HepG2 (cell line): ENCODE data around the gene SUSD2. TPM values are rescaled to one million over a fixed set of nuclear protein-coding genes. Genes with fewer than 3 reads are reported as not detected.

Source experiments
- ATAC-seq: fragments of 200-7000 bp; cut with Tn5 transposase; 3 replicates; pipeline ENCODE4 v1.9.1; 2020; ENCODE audit warnings: mild to moderate bottlenecking, moderate library complexity
- BruUV-seq: library from RNA; stranded (reverse); fragments of 400-500 nt; replicated peaks from 2 replicates; lab custom pipeline; 2021; lab: Mats Ljungman, UMichigan
- CTCF ChIA-PET: fragments of 300-600 bp; formaldehyde crosslinking; extraction: SDS; loops from one replicate; lab custom pipeline; 2021; ENCODE audit warnings: low total read pairs, inconsistent platforms, low intra/inter-chr PET ratio; lab: Yijun Ruan, JAX
- POLR2A ChIA-PET: fragments of 350-600 bp; sonication (Branson Sonifier 250); formaldehyde crosslinking; loops from one replicate; lab custom pipeline; 2020; ENCODE audit warnings: antibody characterized with exemption, inconsistent platforms; lab: Yijun Ruan, JAX
- DNase-seq: peaks from one replicate; pipeline ENCODE4 v3.0.0-alpha.2; 2015; ENCODE audit warnings: low spot score
- FAIRE-seq: peaks from 3 replicates; lab custom pipeline; 2011; peaks lifted over from hg19 to GRCh38; lab: Jason Lieb, UNC
- H2AFZ ChIP-seq: one replicate; pipeline ENCODE4 v1.6.1; 2011; ENCODE audit warnings: low read length, inconsistent platforms
- H3K27ac ChIP-seq: fragments of 300-600 bp; 3 replicates; pipeline ENCODE4 v1.8.0; 2011; ENCODE audit warnings: mixed run types, mild to moderate bottlenecking, mixed read lengths, low read length, inconsistent platforms; ENCODE audit not compliant: insufficient read depth; ENCODE audit errors: extremely low read length
- H3K27me3 ChIP-seq, 2 experiments: fragments of 200-600 bp in 1 of 2; 2 replicates in 1 of 2; 3 replicates in 1 of 2; pipeline versions ENCODE4 v1.6.0 to v1.8.0; 2011; ENCODE audit warnings: low read length in 2 of 2, mild to moderate bottlenecking in 2 of 2, moderate library complexity in 2 of 2, inconsistent platforms in 1 of 2; ENCODE audit not compliant: insufficient read depth in 2 of 2, control insufficient read depth in 1 of 2
- H3K36me3 ChIP-seq, 2 experiments: fragments of 200-600 bp in 1 of 2; replicated peaks in 1 of 2; 2 replicates in 1 of 2; 3 replicates in 1 of 2; pipeline versions ENCODE4 v1.5.1 to v1.8.0; 2011; ENCODE audit warnings: low read length in 2 of 2, inconsistent platforms in 1 of 2; ENCODE audit not compliant: insufficient read depth in 2 of 2, control insufficient read depth in 1 of 2
- H3K4me1 ChIP-seq: 2 replicates; pipeline ENCODE4 v1.5.1; 2012; ENCODE audit warnings: low read length, inconsistent platforms; ENCODE audit not compliant: insufficient read depth
- H3K4me2 ChIP-seq: 2 replicates; pipeline ENCODE4 v1.6.0; 2011; ENCODE audit warnings: low read depth, low read length, inconsistent platforms
- H3K4me3 ChIP-seq, 3 experiments: fragments of 200-600 bp in 1 of 3; sonication (generic), shearing (Covaris generic) in 1 of 3; replicated peaks in 1 of 3; 2 replicates each; pipeline ENCODE4 v1.5.1; 2011 to 2016; ENCODE audit warnings: low read length in 3 of 3, inconsistent platforms in 2 of 3, low read depth in 2 of 3, mild to moderate bottlenecking in 2 of 3, control low read depth in 1 of 3, mixed read lengths in 1 of 3; ENCODE audit not compliant: insufficient read depth in 1 of 3
- H3K79me2 ChIP-seq: one replicate; pipeline ENCODE4 v1.6.1; 2011; ENCODE audit warnings: low read length, inconsistent platforms; ENCODE audit not compliant: insufficient read depth
- H3K9ac ChIP-seq: 2 replicates; pipeline ENCODE4 v1.6.0; 2011; ENCODE audit warnings: mild to moderate bottlenecking, low read depth, low read length, inconsistent platforms; ENCODE audit not compliant: insufficient read depth
- H3K9me3 ChIP-seq: 2 replicates; pipeline ENCODE4 v1.5.1; 2012; ENCODE audit warnings: mild to moderate bottlenecking, low read length
- H4K20me1 ChIP-seq: 2 replicates; pipeline ENCODE4 v1.6.0; 2011; ENCODE audit warnings: inconsistent platforms, mild to moderate bottlenecking, low read length, moderate library complexity; ENCODE audit not compliant: insufficient read depth
- CAMTA2 ChIP-seq: sonication (generic); formaldehyde crosslinking; IDR thresholded peaks from 2 replicates; pipeline ENCODE4 v1.4.0; 2020; ENCODE audit warnings: mild to moderate bottlenecking, missing genetic modification reagents, borderline replicate concordance
- KIAA2018 ChIP-seq: sonication (generic); formaldehyde crosslinking; IDR thresholded peaks from 2 replicates; pipeline ENCODE4 v1.5.0; 2020; ENCODE audit warnings: mild to moderate bottlenecking, missing genetic modification reagents, borderline replicate concordance
- NBN ChIP-seq: fragments of 450-650 bp; conservative IDR thresholded peaks from 2 replicates; pipeline ENCODE4 v1.6.1; 2017
- PAX8 ChIP-seq: sonication (generic); formaldehyde crosslinking; IDR thresholded peaks from 2 replicates; pipeline ENCODE4 v1.8.0; 2022; ENCODE audit warnings: mild to moderate bottlenecking, missing genetic modification reagents, borderline replicate concordance
- SALL2 ChIP-seq: sonication (generic); formaldehyde crosslinking; IDR thresholded peaks from 2 replicates; pipeline ENCODE4 v1.8.1; 2023; ENCODE audit warnings: mild to moderate bottlenecking, missing genetic modification reagents, inconsistent platforms
- SMC3 ChIP-seq: IDR thresholded peaks from 2 replicates; pipeline ENCODE4 v1.6.1; 2011; ENCODE audit warnings: low read length, improper control_type of control experiment
- SRSF1 ChIP-seq: fragments of 200-400 bp; formaldehyde crosslinking; optimal IDR thresholded peaks from 2 replicates; pipeline ENCODE3; 2017; ENCODE audit warnings: mild to moderate bottlenecking, low read depth, low read length, moderate library complexity
- ZBTB4 ChIP-seq: sonication (generic); formaldehyde crosslinking; IDR thresholded peaks from 2 replicates; pipeline ENCODE4 v1.4.0; 2020; ENCODE audit warnings: missing genetic modification reagents, mild to moderate bottlenecking, borderline replicate concordance
- ZFP36 ChIP-seq: fragments of 150-350 bp; IDR thresholded peaks from 2 replicates; pipeline ENCODE4 v1.6.1; 2018; ENCODE audit warnings: borderline replicate concordance, low read length, low read depth; ENCODE audit not compliant: partially characterized antibody
- WGBS: methylation state at CpG from one replicate; pipeline ENCODE4 v1.1.6; 2017; ENCODE audit warnings: low lambda C conversion rate; 5-methylcytosine and 5-hydroxymethylcytosine counted together
- in situ Hi-C: cut with HindIII; loops from 2 replicates; pipeline ENCODE4 v1.10.0; 2017; ENCODE audit warnings: low pct_unique_long_range_greater_than_20kb; ENCODE audit not compliant: extremely low pct_ligation_motif_present
- intact Hi-C: fragments of 100-400 bp; cut with micrococcal nuclease; formaldehyde crosslinking; loops from one replicate; pipeline ENCODE4 v1.10.0; 2022; ENCODE audit not compliant: unreplicated experiment
- polyA plus RNA-seq, 8 experiments: library from polyadenylated mRNA; depleted of rRNA in 3 of 8; stranded (reverse) in 7 of 8; unstranded in 1 of 8; fragments of >200 nt; fragmentation: Illumina TruSeq in 4 of 8; extraction: Trizol in 4 of 8; gene quantifications; 2 replicates each; pipeline versions ENCODE4 v1.2.1 to v1.2.3, GENCODE V29; 2011 to 2016; ENCODE audit warnings: low read depth in 4 of 8, missing spikeins in 1 of 8, mixed read lengths in 1 of 8; ENCODE audit not compliant: insufficient read depth in 1 of 8
- total RNA-seq, 5 experiments: library from RNA; depleted of rRNA; stranded (reverse); fragments of >200 nt; fragmentation: Illumina TruSeq; extraction: Trizol; gene quantifications; 2 replicates each; pipeline ENCODE4 v1.2.3, GENCODE V29; 2016; ENCODE audit warnings: low read depth in 1 of 5

The SUSD2 gene
- total and polyA plus RNA-seq, 2 of the 13 experiments (the other 11 are each of a cell fraction or from before 2014, with no cell fraction given), result 2.1 to 11.0 TPM

- BruUV-seq, result no TSS peak
- ATAC-seq, result no peak
- FAIRE-seq, result no peak
- CTCF ChIA-PET, result no interaction called here
- H3K9me3 ChIP-seq, result no peaks in the 10 kb centered on the region
- no peaks in the 10 kb centered on the region for H4K20me1 ChIP-seq
- peaks cover 1% of the 10 kb centered on the region; the same call in 1 of the 2 replicates for H3K4me1 ChIP-seq
- no peak overlapping the region for H3K27ac ChIP-seq
- H2AFZ ChIP-seq, result no peak overlapping the region
- peaks cover 34 to 87% of the 10 kb centered on the region in 2 experiments; a peak in 4 of 5 replicates for H3K36me3 ChIP-seq
- no peak for DNase-seq
- H3K79me2 ChIP-seq, result no peaks in the 10 kb centered on the region
- H3K4me3 ChIP-seq, result no peak overlapping the region
- H3K9ac ChIP-seq, result no peak overlapping the region
- intact Hi-C loops (no loop called here), in situ Hi-C loops (no loop called here)
- no peaks in the 10 kb centered on the region for H3K27me3 ChIP-seq
- TF ChIP-seq ZBTB4 (CRISPR knock-in tag) (no peak), ZFP36 (no peak), SALL2 (no peak), CAMTA2 (CRISPR knock-in tag) (no peak), NBN (no peak), PAX8 (CRISPR knock-in tag) (no peak), KIAA2018 (CRISPR knock-in tag) (no peak), SRSF1 (no peak), SMC3 (no peak)
- POLR2A ChIA-PET, result no interaction called here
- no peak overlapping the region for H3K4me2 ChIP-seq
- 96% methylated on average over 6 of the region's 6 CpGs for WGBS
These were observed 18.9 kb upstream of the SUSD2 start for GRCh38 chr22:24162436-24162835.
